AG04450 (cell line): ENCODE measurements around the gene CDK14. TPM values are rescaled to one million over a fixed set of nuclear protein-coding genes. Genes with fewer than 3 reads are reported as not detected.

Source experiments
- CTCF ChIA-PET: fragments of 300-600, 350-600 bp; formaldehyde crosslinking; extraction: SDS; loops from one replicate; lab custom pipeline; 2022; ENCODE audit warnings: antibody characterized with exemption, inconsistent platforms; lab: Charles Lee
- POLR2A ChIA-PET: fragments of 350-600 bp; formaldehyde crosslinking; extraction: SDS; loops from one replicate; lab custom pipeline; 2021; ENCODE audit warnings: antibody characterized with exemption, inconsistent platforms; lab: Yijun Ruan, JAX
- DNase-seq: peaks from one replicate; pipeline ENCODE4 v3.0.0-alpha.2; 2011; ENCODE audit warnings: low read depth, low spot score
- H3K27ac ChIP-seq: one replicate; pipeline ENCODE4 v1.5.1; 2012; ENCODE audit warnings: low read depth, low read length, control low read depth
- H3K27me3 ChIP-seq: one replicate; pipeline ENCODE4 v1.6.0; 2012; ENCODE audit warnings: low read length; ENCODE audit not compliant: control insufficient read depth, insufficient read depth
- H3K4me3 ChIP-seq: 2 replicates; pipeline ENCODE4 v1.5.1; 2011; ENCODE audit warnings: mild to moderate bottlenecking, low read depth, low read length, control low read depth
- H3K9me3 ChIP-seq: 2 replicates; pipeline ENCODE4 v1.5.1; 2012; ENCODE audit warnings: low read length; ENCODE audit not compliant: control insufficient read depth, insufficient read depth
- polyA plus RNA-seq: library from polyadenylated mRNA; depleted of rRNA; stranded (reverse); fragments of >200 nt; gene quantifications from 2 replicates; pipeline ENCODE4 v1.2.3, GENCODE V29; 2011
- TF ChIP-seq, protein P1 (sequence below): IDR thresholded peaks from 2 replicates; pipeline ENCODE4 v1.5.1; 2011; ENCODE audit warnings: low read depth, low read length, control low read depth, inconsistent platforms

CDK14 gene
- polyA plus RNA-seq, 1 experiment, result 28.4 TPM

DNA sequence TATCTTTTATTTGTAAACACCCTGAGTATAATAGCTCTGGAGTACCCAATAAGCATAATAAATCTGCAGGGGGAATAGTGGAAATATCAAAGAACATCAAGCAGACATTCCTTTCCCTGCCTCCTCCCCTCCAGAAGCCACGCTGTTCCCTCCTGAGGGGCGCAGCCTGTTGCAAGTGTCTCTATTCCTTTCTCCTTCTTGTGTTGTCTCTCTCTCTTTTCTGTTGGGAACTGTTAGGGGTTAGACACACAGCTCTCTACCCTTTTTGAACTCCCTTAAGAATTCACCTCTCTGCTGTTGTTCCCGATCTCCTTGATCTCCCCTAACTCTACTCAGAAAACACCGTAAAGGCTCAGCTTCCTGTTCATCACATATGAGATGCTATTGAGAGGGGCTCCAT is 490.1 kb downstream of the CDK14 start:
- DNase-seq, result no peak
- POLR2A ChIA-PET, result no interaction called here
- H3K27me3 ChIP-seq, result no peaks in the 10 kb centered on the region
- no peak overlapping the region for H3K4me3 ChIP-seq
- H3K9me3 ChIP-seq, result no peaks in the 10 kb centered on the region
- TF ChIP-seq, protein P1, sequence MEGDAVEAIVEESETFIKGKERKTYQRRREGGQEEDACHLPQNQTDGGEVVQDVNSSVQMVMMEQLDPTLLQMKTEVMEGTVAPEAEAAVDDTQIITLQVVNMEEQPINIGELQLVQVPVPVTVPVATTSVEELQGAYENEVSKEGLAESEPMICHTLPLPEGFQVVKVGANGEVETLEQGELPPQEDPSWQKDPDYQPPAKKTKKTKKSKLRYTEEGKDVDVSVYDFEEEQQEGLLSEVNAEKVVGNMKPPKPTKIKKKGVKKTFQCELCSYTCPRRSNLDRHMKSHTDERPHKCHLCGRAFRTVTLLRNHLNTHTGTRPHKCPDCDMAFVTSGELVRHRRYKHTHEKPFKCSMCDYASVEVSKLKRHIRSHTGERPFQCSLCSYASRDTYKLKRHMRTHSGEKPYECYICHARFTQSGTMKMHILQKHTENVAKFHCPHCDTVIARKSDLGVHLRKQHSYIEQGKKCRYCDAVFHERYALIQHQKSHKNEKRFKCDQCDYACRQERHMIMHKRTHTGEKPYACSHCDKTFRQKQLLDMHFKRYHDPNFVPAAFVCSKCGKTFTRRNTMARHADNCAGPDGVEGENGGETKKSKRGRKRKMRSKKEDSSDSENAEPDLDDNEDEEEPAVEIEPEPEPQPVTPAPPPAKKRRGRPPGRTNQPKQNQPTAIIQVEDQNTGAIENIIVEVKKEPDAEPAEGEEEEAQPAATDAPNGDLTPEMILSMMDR, result no peak
- H3K27ac ChIP-seq, result no peak overlapping the region
- CTCF ChIA-PET, result interaction anchor here (1.1 kb wide), 1 partner anchor 153 kb away, joined by 3 read pairs; no protein-coding TSS in a partner anchor

DNA sequence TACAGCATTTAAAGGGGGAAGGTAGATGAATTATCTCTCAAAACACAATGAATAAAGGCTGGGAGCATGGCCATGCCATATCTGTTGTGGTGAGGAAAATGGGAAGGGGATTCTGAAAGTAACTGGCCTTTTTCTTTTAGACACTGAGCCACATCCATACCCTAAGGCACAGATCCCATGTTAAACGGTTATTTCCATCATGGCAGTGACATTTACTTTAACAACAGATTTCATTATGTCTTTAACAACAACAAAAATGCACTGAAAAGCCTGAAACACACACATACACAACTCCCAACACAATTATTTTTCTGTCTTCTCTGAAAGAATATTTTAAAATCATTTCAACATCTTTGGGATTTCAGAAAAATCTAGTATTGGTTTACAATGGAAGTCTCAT is 492.0 kb downstream of the CDK14 start:
- Histone ChIP-seq H3K9me3 (no peaks in the 10 kb centered on the region), H3K27me3 (no peaks in the 10 kb centered on the region), H3K27ac (no peak overlapping the region), H3K4me3 (no peak overlapping the region)
- TF ChIP-seq, protein P1, result no peak
- ChIA-PET CTCF (interaction anchor here (1.0 kb wide), 1 partner anchor 178 kb away, joined by 3 read pairs; no protein-coding TSS in a partner anchor), POLR2A (no interaction called here)
- DNase-seq, result no peak

DNA sequence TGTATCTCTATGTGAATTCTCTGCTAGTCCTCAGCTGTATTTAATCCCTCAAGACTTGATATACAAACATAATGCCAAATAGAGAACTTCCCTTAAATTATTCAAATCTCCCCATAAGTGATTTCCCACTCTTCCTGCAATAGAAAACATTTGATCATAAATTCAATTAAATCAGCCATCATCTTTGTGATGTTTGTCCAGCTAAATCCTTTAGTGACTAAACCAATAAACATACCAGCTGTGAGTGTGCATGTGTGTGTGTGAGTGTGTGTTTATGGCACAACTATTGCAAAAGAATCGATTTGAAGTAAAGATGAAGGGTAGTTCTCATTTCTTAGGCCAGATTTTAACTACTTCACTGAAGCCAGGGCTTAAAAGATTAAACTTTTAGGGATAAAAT is 492.6 kb downstream of the CDK14 start:
- Histone ChIP-seq H3K27ac (no peak overlapping the region), H3K27me3 (no peaks in the 10 kb centered on the region), H3K4me3 (no peak overlapping the region), H3K9me3 (no peaks in the 10 kb centered on the region)
- no peak for DNase-seq
- TF ChIP-seq, protein P1, result no peak
- CTCF ChIA-PET, result interaction anchor here (1.0 kb wide), 1 partner anchor 178 kb away, joined by 3 read pairs; no protein-coding TSS in a partner anchor
- POLR2A ChIA-PET, result no interaction called here

DNA sequence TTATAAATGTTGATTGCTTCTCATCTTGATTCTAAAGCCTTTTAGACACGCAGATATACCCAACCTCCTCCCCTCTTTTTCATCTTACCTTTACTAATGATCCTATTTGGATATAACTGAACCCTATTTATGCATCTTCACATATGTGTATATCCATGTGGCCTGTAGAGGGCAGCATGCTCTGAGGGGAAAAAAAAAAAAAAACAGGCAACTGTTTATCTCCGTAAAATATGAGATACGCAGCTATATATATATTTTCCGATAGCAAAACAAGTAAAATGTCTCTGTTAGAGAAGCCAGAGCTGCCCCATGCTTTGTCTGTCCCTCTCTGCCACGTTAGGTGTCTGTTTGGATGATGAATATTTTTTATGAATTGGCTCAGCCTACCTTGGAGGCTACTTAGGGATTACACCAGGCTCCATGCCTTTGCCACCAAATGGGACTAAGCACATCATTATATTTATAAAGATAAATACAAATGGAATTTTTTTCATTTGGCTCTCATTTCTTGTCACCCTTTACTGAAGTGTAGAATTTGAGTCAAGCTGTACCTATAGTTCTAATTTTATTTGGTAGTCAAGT is 493.4 kb downstream of the CDK14 start:
- TF ChIP-seq, protein P1, result peak; percentile 82
- CTCF ChIA-PET, result interaction anchor here (0.5 to 2.2 kb wide), 49 partner anchors 10 to 801 kb away, joined by 3 to 10 read pairs (median 4); no protein-coding TSS in a partner anchor
- Histone ChIP-seq H3K9me3 (no peaks in the 10 kb centered on the region), H3K27me3 (no peaks in the 10 kb centered on the region), H3K4me3 (no peak overlapping the region), H3K27ac (no peak overlapping the region)
- no peak for DNase-seq
- POLR2A ChIA-PET, result interaction anchor here (0.6 kb wide), 1 partner anchor 178 kb away, joined by 3 read pairs; no protein-coding TSS in a partner anchor

DNA sequence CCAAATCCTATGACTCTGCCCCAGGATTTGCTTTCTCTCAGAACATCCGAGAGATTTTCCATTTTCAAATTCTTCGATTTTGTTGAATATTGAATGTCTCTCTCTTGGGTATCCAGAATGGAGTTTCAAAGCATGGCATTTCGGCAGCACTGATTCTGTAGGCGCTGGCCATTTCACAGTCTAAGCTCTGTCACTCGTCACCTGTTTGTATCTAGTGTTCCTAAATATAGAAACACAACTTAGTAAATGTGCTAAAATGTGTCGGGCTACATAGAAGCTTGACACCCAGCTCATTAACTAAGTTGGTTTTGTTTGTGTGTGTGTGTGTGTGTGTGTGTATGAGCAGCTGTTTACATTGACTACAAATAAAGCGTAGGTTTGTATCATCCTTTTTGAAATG is 494.6 kb downstream of the CDK14 start:
- TF ChIP-seq, protein P1, result no peak
- no peaks in the 10 kb centered on the region for H3K9me3 ChIP-seq
- ChIA-PET POLR2A (no interaction called here), CTCF (interaction anchor here (0.5 to 2.2 kb wide), 19 partner anchors 10 to 694 kb away, joined by 3 to 10 read pairs (median 5); no protein-coding TSS in a partner anchor)
- no peaks in the 10 kb centered on the region for H3K27me3 ChIP-seq
- no peak overlapping the region for H3K4me3 ChIP-seq
- H3K27ac ChIP-seq, result no peak overlapping the region
- DNase-seq, result no peak
